KG1 (cell line): ENCODE measurements around the gene PATE4.
A peak's percentile ranks its signal among the peaks of the same experiment; 100 is the strongest.
"Not testable (repeated sequence)": the region's sequence is repeated elsewhere in the genome, so short reads cannot be mapped to it uniquely, and the experiment has no call there.

Experiments used
- DNase-seq: peaks from one replicate; lab custom pipeline; 2025; lab: John Stamatoyannopoulos, UW

Gene PATE4

GRCh38 chr11:125833016-125833415 is at the start of gene PATE4:
TSS of gene PATE4 (plus strand) at chr11:125833316. CDS start at chr11:125833360, 44 bp downstream.
- DNase-seq, result no peak

DNA sequence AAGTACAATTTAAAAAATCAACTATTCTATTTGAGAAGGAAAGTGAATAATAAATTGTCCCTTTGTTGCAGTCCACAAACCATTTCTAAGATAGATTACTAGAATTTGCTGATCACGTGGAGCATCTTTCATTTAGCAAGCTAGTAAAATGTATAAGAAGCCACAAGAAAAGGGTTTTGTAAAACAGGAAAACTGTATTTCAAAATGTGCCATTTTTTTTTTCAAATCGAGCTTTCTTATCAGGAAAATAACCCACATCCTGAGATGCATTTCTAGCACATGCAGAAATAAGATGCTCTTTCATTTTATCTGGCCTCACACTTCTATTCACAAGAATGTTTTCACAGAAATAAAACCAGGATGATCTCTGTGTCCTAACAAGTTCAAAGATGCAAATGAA is 48.4 kb upstream of the PATE4 start:
- DNase-seq, result no peak

DNA sequence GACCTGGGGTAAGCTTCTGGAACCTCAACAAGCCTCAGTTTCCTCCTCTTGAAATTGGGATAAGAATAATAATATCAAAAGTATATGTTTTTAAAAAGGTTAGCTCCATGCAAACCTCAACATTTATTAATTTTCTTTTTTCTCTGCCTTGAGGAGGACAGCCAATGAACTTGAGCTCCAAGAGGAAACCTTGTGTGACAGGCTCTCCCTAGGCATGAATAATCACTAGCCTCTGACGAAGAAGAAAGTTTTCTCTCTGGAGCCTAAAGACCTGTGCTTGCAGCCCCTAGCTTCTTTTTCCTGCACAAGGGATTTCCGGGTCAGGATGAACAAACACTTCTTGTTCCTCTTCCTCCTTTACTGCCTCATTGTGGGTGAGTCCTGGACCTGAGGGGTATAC is 45.3 kb upstream of the PATE4 start, which contains the start of gene PATE3:
PATE3 (plus strand) TSS at position 301 of the 400 bp plus-strand sequence; CDS start at position 326, 25 bp downstream.
- no peak for DNase-seq

- DNase-seq, result no peak
Observed at GRCh38 chr11:125790825-125791224, 42.3 kb upstream of the PATE4 start.

DNA sequence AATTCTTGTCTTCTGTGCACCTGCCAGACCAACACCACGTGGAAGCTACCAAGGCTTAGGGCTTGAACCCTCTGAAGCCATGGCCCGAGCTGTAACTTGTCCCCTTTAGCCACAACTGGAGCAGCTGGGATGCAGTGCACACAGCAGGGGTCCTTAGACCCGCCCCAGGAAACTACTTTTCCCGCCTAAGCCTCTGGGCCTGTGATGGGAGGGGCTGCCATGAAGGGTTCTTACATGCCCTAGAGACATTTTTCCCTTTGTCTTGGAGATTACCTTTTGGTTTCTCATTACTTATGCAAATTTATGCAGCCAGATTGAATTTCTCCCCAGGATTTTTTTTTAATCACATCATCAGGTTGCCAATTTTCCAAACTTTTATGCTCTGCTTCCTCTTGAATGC is 35.5 kb upstream of the PATE4 start:
- DNase-seq, result no peak

- DNase-seq, result no peak
Observed at GRCh38 chr11:125799808-125800207, 33.3 kb upstream of the PATE4 start.

DNA sequence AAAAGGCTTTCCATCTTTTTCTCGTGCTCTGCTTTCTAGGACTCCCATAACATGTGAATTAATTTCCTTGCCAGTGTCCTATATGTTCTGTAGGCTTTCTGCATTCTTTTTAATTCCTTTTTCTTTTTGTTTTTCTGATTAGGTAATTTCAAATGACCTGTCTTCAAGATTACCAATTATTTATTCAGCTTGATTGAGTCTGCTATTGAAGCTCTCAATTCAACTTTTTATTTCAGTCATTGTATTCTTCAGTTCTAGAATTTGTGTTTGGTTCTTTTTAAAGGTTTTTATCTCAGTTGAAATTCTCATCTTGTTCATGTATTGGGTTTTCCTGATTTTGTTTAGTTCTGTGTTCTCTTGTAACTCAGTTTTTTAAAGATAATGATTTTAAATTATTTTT is 30.7 kb upstream of the PATE4 start:
- DNase-seq, result no peak

DNA sequence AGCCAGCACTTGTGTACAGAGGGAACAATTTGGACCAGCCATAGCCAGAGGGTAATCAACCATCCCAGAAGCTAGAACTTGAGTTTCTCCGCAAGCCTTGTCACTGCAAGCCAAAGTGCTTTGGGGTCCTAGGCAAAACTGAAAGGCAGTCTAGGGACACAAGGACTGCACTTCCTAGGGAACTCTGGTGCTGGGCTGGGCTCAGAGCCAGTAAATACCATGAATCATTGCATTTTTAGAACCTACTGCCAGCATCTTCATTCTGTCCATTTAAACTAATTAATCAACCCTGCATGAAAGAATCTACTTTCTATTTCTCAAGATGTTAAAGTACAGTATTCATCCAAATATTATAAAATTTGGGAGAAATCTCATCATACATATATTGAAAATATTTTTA is 25.2 kb upstream of the PATE4 start:
- DNase-seq, result no peak

DNA sequence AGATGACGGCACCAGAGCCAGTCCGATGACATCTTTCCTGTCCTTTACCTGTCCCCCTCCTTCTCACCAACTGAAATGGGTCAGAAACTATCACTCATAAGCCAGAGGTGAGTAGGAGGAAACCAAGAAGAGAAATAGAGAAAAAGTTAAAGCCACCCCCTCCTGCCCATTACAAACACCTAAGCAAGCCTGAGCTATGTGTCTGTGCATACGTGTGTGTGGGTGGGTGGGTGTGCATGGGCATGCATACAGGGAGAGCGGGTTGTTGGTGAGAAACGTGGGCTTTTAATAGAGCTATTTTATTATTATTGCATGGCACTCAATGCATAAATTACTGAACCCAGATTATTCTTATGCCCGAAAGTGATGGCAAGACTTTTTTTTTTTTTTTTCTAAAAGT is 2.6 kb downstream of the PATE4 start:
- DNase-seq, result no peak

DNA sequence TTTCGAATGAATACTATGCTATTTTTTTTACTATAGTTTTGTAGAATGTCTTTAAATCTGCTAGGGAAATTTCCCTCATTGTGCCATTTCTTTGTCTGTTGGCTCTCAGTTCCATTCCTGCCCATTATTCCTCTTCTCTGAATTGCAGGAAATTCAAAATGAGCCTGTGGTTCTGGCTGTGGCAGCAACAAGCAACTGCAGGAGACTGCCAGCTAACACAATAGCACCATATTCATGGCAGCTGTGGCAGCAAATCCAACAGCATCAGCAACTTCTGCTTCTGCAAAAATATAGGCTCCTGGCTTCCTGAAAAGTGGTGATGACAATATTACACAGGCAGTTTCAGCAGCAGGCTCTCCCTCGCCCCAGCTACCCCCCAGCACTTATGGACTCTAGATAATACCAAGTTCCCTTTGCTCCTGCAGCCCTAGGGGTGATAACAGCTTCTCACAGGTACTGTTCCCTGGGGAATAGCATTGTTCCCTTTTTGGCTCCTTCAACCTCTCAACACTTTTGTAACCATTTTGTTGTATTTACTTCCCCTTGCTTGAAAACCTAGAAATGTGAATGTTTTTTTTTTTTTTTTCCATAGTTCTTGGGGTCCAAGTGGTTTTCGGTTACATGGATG is 9.3 kb downstream of the PATE4 start:
- no peak for DNase-seq

DNA sequence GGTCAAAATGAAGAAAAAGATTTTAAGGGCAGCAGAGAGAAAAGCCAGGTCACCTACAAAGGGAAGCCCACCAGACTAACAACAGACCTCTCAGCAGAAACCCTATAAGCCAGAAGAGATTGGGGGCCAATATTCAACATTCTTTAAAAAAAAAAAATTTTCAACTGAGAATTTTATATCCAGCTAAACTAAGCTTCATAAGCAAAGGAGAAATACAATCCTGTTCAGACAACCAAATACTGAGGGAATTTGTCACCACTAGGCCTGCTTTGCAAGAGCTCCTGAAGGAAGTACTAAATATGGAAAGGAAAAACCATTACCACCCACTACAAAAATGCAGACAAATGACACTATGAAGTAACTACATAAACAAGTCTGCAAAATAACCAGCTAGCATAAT is 13.1 kb downstream of the PATE4 start:
- DNase-seq, result no peak

DNA sequence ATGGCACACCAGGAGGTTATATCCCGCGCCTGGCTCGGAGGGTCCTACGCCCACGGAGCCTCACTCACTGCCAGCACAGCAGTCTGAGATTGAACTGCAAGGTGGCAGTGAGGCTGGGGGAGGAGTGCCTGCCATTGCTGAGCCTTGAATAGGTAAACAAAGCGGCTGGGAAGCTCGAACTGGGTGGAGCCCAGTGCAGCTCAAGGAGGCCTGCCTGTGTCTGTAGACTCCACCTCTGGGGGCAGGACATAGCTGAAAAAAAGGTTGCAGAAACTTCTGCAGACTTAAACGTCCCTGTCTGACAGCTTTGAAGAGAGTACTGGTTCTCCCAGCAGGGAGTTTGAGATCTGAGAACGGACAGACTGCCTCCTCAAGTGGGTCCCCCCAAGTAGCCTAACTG is 24.6 kb downstream of the PATE4 start:
- not testable (repeated sequence) for DNase-seq

DNA sequence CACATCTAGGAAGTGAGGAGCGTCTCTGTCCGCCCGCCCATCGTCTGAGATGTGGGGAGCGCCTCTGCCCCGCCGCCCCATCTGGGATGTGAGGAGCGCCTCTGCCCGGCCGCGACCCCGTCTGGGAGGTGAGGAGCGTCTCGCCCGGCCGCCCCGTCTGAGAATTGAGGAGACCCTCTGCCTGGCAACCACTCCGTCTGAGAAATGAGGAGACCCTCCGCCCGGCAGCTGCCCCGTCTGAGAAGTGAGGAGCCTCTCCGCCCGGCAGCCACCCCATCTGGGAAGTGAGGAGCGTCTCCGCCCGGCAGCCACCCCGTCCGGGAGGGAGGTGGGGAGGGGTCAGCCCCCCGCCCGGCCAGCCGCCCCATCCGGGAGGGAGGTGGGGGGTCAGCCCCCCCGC is 29.7 kb downstream of the PATE4 start:
- not testable (repeated sequence) for DNase-seq

GRCh38 chr11:125865354-125865753 is 32.2 kb downstream of the PATE4 start:
- not testable (repeated sequence) for DNase-seq

DNA sequence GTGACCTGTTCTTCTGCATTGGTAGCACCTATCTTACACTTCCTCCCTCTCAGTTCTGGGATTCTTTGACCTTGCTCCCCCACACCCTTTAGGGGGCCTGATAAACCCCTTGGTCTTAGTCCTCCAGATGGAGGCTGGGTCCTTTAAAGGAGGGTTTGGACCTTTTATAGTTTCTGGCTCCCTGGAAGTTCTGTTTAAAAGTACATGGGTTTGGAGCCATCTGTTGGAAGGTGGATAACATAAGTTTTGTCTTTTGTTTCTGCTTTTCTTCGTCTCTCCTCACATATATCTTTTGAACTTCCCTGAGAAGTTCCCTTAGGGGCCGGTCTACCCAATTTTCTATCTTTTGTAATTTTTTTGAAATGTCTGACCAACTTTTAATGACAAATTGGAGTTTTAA is 36.4 kb downstream of the PATE4 start:
- no peak for DNase-seq

- no peak for DNase-seq
Observed at GRCh38 chr11:125871391-125872137, 38.4 kb downstream of the PATE4 start.

GRCh38 chr11:125872138-125872491 is 39.0 kb downstream of the PATE4 start:
- no peak for DNase-seq

GRCh38 chr11:125873881-125874555 is 40.9 kb downstream of the PATE4 start:
- no peak for DNase-seq

GRCh38 chr11:125874556-125875124 is 41.5 kb downstream of the PATE4 start:
- DNase-seq, result peak; percentile 29

DNA sequence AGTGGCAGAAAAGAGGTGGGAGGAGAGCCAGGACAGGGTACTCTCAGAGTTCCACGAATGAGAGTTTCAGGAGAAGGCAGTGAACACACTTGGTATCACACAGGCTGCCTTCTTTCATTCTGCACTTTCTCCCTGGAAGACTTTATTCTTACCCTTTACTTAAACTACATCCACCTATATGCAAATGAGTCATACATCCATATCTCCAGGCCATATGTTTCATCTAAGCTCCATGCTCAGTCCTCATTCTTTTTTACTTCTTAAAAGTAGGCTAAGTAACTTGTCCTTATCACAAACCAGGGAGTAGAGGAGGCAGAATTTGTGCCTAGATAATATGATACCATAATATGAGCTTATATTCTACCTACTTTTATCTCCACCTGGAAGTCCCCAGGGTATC is 48.2 kb downstream of the PATE4 start:
- DNase-seq, result no peak

GRCh38 chr11:125883375-125883774 is 50.3 kb downstream of the PATE4 start:
- no peak for DNase-seq

- no peak for DNase-seq
Observed at GRCh38 chr11:125886997-125887372, 53.9 kb downstream of the PATE4 start.
